HG02981 (cell line): ENCODE results near the gene MSL3B.
A peak's percentile ranks its signal among the peaks of the same experiment; 100 is the strongest.
"Not testable (repeated sequence)": the region's sequence is repeated elsewhere in the genome, so short reads cannot be mapped to it uniquely, and the experiment has no call there.

ENCODE experiments used
- ATAC-seq: cut with Tn5 transposase; IDR thresholded peaks from one replicate; pipeline ENCODE4 v1.9.1; 2021; ENCODE audit warnings: mild to moderate bottlenecking, moderate library complexity; ENCODE audit not compliant: unreplicated experiment

MSL3B gene

DNA sequence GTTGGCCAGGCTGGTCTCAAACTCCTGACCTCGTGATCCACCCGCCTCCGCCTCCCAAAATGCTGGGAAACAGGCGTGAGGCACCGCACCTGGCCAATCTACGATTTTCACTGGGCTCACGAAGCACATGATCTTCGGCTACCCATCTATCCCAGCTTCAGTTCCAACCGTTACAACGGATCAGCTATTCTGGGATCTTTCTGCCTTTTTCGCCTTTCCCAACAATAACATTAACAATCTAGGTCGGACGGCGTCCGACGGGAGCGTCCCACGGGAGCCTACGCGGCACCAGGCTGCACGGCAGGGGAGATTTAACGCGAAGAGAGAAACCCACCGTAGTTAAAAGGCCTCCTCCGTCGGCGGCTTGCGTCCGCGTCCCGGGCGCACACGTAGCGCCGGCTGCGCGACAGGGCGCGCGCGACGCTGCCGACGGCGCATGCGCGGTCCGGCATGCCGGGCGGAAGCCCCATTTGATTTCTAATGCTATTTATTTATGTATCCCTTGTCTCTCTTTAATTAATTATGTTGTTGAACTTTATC is at the start of gene MSL3B:
Gene MSL3B (minus strand): TSS at position 394 of the 540 bp plus-strand sequence.
- ATAC-seq = peak; percentile 74

DNA sequence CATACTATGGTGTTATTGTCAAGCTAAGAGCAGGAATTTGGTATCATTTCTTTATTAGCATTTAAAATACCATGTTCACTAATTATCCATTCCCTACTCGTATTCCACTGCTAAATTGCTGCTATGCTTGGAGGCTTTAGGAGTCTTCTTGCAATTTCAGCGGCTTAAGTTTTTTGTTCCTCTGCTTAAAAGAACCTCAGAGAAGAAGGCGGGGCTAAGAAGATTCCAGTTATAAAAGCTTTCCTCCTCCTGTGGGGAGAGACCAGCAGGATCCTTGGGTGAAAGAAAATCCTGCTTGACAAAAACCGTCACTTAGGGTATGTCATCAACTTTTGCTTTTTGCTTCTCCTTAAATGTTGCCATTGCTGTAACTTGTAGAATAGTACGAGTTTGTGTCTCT is 48.9 kb upstream of the MSL3B start, which contains the start of gene TRPM8:
Gene TRPM8 (plus strand): TSS at position 258 of the 400 bp plus-strand sequence. CDS start 9,165 bp downstream, outside the sequence.
- no peak for ATAC-seq

DNA sequence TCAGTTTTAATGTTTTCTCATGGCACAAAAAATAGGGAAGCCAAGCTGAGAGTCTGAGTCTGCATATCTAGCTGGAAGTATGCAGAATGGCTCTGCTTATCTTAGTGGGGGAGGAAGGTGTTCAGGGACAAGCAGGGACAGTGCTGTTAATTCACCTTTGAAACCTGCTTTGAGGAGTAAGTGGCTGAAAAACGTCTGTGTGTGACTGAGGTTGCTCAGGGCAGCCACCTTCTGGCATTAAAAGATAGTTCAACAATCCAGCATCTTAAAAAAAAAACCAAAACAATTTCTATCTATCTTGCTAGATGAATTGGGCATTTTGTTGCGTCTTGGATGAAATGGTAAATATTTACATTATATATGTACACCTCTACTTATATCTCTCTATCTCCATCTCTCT is 46.9 kb upstream of the MSL3B start:
- ATAC-seq = no peak

DNA sequence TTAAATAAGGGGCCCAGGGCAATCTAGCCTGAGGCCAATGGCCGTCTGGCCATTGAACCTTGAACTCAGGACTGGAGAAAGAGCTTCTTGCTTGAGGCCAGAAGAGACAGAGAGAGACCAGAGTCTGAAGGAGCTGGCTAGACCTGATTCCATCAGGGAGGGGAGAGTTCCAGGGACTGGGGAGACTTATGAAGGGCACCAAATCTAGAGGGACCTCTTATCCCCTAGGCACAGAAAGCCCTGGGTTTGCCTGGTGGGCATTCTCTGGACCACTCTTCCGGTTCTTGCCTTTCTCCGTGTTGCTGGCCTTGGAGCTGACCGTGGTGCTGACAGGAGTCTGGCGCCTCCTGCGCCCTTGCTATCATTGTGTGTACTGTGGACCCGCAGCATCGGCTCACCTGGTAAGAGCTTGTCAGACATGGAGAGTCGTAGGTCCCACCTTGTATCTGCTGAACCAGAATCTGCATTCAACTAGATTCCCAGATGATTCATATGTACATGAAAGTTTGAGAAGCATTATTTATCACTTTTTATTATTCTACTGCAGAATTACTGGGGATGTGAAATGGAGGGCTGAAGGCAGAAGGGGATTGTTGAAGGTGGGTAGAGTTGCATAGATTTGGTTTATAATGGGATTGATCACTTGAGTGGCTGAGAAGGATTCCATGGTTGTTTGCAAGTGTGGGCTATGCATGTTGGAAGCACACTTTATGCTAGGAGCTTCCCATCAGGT is 44.7 kb upstream of the MSL3B start:
- no peak for ATAC-seq

DNA sequence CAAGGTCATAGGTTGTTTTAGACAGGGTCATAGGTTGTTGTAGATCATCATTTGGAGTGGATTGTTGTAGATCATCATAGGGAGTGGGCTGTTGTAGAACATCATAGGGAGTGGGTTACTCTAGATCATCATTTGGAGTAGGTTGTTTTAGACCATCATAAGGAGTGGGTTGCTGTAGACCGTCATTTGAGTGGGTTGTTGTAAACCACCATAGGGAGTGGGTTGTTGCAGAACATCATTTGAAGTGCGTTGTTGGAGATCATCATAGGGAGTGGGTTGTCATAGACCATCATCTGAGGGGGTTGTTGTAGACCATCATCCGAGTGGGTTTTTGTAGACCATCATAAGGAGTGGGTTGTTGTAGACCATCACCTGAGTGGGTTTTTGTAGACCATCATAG is 39.4 kb upstream of the MSL3B start:
- no peak for ATAC-seq

DNA sequence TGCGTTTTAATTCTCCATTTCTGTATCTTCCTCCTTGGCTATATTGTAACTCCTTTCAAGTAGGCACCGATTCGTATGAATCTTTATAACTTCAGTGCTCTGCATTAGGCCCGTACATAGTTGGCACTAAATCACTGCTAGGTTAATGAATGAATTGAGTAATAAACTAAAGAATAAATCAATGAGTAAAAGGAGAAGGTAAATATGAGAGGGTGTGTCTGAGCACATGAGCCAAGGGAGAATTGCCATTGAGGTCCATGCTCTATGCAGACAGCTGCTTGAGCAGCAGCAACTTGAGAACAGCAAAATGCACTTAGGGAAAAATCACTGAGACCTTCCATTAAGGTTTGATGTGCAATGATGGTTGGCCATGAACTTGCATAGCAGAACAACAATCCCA is 37.8 kb upstream of the MSL3B start:
- no peak for ATAC-seq

DNA sequence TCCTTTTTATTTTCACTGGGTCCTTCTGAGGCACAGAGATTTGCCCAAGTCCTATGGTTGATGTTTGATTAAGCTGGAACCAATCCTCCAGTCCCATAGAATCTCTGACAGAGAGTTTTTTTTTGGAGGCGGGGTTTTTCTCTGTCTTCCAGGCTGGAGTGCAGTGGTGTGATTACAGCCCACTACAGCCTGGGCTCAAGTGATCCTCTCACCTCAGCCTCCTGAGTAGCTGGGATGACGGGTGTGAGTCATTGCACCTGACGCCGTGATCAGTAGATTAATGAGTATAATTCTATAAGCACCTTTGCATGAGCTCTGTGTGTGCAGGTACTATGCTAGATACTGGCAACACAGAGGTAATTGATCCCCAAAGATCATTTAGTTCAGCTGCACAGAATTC is 33.7 kb upstream of the MSL3B start:
- ATAC-seq = no peak

DNA sequence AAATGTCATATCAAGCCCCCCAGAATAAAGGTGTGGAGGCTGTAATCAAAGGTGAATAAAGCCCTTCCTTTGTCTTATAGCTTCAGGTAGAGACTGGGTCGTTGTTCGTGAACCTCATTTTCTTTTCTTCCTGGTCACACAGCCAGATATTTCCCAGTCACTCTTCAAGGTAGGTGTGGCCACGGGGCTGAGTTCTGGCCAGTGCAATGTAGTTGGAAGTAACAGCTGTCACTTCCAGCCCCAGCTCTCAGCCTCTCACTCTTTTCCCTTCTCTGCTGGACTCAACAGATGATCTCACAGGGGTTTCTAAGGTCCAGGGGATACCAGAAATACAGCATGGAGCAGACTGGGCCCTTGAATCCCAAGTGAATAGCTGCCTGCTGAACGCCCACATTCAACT is 33.2 kb upstream of the MSL3B start:
- ATAC-seq = no peak

DNA sequence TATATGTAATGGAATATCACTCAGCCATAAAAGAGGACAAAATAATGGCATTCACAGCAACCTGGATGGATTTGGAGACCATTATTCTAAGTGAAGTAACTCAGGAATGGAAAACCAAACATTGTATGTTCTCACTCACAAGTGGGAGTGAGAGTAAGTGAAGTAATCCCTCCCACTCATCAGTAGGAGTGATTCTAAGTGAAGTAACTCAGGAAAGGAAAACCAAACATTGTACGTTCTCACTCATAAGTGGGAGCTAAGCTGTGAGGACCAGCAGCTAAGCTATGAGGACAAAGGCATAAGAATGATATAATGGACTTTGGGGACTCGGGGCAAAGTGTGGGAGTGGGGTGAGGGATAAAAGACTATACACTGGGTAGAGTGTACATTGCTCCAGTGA is 28.1 kb upstream of the MSL3B start:
- ATAC-seq = not testable (repeated sequence)

DNA sequence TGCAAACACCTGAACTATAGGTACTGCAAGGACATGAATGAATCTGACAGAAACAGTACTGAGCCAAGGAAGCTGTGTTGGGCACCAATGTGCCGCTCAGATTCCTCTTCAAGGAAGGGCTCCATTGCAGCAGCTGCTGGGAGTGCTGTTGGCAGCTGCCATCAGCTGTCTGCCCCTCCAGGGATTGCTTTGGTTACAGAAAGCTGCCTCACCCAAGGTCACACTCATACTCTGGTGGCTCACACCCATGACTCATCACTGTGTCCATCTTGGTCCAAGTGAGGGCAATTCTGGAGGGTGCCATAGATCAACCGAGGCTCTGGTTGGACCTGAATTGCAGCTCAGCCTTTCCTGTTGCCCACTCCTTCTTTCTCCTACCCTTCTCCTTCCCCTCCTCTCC is 24.6 kb upstream of the MSL3B start:
- ATAC-seq = no peak

DNA sequence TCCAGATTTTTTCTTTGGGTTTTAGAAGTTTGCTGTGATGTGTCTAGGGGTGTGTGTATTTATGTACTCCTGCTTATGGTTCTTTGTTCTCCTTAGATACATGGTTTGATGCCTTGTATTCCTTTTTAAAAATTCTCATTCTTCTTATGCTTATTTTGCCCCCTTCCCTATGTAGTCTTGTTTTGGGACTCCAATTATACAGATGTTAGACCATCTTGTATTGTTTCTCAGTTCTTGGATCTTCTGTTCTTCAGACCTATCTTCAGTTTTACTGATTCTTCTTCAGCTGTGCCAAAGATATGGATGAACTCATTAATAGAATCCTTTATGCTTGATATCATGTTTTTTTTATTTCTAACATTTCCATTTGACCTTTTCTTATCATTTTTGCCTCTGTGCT is 14.2 kb upstream of the MSL3B start:
- ATAC-seq = no peak

DNA sequence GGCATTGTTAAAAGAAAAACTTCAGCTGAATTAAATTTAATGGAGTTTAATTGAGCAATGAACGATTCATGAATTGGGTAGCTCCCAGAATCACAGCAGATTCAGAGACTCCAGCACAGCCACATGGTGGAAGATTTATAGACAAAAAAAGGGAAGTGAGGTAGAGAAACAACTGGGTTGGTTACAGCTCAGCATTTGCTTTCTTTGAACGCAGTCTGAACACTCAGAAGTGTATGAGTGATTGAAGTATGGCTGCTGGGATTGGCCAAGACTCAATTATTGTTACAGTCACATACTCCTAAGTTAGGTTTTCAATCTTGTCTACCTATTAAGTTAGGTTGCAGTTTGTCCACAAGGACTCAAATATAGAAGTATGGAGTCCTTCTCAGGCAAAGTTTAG is 3.9 kb upstream of the MSL3B start:
- ATAC-seq = not testable (repeated sequence)

DNA sequence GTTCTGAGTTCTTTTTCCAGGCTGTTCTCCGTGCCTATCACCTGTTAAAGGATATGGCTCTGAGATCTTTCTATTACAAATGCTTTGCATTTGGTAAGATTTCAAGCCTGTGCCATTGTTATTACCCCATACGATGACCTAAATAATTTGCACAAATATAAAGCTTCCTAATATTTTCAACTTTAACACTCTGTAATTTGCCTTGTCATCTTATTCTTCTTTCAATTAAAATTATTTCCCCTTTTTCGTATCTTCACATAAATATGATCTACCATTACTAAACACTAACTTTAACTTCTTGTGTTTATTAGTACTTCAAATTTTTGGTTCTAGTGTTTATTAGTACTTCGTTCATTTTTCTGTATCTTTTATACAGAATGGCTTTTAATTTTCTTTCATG is 3.2 kb upstream of the MSL3B start:
- ATAC-seq = no peak

DNA sequence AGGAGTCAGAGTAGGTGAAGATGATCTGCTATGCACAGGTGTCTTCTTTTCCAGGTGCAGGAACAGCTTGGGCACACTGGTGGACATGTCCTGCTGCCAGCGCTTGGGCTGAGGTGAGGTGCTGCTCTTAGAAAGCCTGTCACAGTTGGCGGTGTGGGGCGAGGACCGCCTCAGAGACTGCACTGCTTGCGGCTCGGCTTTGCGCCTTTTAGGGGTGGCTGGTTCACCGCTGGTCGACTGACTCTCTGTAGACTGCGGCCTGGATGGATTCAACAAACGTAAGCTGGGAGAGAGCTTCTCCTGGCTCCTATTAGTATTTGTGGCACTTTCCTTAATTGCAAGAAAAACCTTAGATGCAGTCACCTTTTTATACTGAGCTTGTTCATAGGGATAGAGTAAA is 1.7 kb downstream of the MSL3B start:
- ATAC-seq = no peak

DNA sequence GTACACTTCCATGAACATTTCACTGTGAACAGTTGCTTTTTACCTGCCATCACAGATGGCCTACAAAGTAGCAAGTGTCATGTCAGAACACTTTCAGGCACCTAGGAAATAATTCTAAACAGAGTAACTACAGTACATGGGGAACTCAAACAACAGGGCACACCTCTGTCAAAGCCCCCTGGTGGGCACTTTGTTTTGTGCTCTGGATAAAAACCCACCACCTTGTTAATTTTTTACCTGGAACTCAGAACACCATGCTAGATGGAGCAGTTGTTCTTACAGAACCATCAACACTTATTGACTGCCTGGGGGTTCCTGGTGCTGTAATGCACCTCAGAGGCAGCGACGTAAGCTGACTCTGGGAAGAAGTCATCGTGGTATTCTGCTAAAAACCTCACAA is 2.3 kb downstream of the MSL3B start:
- ATAC-seq = no peak

DNA sequence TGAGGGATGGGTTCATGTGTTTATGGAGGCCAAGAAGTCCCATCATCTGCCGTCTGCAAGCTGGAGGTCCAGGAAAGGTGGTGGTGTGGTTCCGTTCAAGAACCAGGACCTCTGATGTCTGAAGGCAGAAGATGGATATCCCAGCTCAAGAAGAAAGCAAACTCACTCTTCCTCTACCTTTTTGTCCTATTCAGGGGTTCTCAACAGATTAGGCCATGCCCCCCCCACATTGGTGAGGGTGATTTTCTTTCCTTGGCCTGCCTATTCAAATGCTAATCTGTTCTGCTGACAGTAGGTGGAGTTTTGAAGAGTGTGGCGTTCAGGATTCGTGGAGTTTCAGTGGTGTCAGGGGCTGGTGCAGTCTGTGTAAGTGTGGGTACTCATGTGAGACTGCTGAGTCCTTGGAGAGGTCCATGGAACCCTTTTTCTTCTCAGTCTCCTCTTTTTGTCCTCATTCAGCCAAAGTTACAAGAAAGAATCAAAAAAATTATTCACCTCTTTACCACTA is 5.9 kb downstream of the MSL3B start:
- ATAC-seq = no peak

DNA sequence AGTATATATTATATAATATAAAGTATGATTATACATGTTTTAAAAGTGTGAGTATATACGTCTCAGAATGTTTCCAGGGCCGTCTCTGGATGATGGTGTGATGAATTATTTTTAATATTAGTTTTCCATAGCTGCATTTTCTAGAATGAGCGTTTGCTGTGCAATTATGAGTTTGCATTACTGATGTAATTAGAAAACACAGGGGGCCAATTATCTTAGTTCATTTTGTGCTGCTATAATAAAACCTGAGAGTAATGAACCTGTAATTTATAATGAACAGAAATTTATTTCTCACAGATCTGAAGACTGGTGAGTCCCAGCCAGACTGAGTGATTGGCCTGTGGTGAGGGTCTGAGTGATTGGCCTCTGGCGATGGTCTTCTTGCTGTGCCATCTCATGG is 9.9 kb downstream of the MSL3B start:
- ATAC-seq = no peak

DNA sequence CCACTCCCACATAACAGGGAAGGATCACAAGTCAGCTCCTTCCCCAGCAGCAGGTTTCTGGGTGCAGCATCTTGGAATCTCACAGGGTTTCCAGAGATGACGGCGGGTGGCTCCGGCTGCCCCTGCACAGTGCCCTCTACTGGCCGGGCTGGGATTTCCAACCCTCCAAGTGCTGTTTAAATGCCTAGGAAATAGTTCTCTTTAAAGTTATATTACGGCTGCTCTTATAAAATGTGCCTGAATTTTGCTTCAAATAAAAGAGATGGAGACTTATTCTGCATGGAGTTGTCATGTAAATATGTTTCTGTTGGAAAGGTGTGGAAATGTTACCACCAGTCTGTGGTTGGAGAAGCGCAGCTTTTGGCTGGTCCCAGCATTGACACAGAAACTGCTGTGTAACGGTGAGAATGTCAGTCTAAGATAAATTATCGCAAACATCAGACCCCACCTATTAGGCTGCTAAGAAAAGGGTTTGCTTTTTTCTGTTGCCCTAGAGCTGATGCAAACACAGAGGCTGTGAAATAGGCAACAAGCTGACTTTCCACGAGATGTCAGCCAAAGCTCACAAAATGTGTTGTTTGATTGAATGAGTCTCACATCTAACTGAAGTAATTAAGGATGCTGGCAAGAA is 10.6 kb downstream of the MSL3B start:
- ATAC-seq = no peak

DNA sequence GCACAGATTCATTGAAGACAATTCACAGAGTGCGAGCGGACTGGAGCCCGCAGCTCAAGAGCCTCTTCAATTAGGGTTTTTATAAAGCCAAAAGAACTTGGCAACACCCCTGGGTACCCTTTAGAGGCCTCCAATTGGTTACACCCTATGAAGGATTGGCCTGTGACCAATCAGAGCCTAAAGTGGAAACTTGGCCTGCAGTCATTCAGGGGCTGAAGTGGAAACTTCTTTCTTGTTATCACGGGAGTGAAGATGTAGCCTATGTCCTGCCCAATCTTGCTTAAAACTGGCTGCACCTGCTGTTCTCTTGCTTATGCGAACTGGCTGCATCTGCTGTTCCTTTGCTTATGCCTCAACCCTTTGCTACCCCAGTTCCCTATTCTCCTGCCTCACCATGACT is 12.0 kb downstream of the MSL3B start:
- no peak for ATAC-seq

DNA sequence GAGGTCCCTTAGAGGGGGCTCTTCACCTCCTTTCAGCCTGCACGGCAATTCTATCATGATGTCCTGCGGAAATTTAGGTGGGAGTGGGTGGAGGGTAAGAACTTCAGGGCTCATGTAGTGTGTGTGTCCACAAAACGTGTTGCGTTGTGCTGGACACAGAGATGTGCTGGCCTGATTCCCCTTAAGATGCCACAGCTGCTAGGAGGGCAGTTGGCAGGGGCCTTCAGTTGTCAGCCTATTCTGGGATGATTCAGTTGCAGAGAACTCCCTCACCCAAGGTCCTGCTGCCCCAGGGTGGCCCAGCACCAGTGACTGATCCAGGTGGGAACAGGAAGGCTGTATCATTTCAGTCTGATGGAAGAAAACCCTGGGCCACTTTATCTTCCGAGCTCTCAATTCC is 12.8 kb downstream of the MSL3B start:
- ATAC-seq = no peak

DNA sequence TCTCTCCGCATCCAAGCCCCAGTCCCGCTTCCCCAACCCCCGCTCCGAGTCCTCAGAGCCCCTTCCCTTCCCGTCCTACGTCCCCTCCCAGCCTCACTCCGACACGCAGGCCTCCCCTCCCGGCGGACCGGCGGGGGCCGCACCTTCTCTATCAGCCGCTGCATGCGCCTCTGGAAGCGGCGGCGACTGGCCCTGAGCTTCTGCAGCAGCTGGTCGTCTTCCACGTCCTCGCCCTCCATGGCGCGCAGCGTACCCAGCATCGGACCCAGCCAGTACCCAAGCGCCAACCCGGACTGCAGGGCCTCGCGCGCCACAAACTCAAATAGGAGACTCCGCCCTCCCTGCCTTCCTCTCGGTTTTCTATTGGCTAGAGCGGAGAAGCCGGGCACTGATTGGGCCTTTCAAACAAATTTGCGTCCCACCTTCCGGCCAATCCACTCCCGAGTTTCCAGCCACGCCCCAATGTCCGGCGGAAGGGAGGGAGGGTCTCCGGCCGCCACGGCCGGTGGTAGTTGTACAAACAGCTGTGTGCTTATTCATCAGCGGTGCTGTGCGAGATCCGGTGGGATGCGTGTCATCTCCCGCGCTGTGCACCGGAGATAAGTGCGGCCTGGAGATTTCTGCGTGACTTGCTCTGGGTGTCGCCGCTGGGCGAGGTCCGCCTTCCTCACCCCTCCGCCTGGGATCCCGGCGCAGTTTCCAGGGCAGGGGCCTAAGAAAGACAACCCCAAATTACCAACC is 13.8 kb downstream of the MSL3B start, which contains the start of gene HJURP:
Gene HJURP (minus strand): TSS at position 295 of the 741 bp plus-strand sequence. CDS start 35 bp downstream, at position 260.
- peak; percentile 95 for ATAC-seq
